Posterior cingulate gyrus (tissue), 11 donors: ENCODE data around the gene GRAMD2B.
"Not testable (repeated sequence)": the region's sequence is repeated elsewhere in the genome, so short reads cannot be mapped to it uniquely, and the experiment has no call there.

Experiments used
- DNase-seq, 10 donors: peaks; one replicate each; pipeline versions ENCODE4 v3.0.0 to v3.0.0-alpha.2; 2020 to 2021; ENCODE audit warnings: mixed read lengths in 3 of 10
- intact Hi-C: fragments of 100-400 bp; cut with DNase I; formaldehyde crosslinking; loops from one replicate; pipeline ENCODE4 v1.15.1; 2023

Gene GRAMD2B

DNA sequence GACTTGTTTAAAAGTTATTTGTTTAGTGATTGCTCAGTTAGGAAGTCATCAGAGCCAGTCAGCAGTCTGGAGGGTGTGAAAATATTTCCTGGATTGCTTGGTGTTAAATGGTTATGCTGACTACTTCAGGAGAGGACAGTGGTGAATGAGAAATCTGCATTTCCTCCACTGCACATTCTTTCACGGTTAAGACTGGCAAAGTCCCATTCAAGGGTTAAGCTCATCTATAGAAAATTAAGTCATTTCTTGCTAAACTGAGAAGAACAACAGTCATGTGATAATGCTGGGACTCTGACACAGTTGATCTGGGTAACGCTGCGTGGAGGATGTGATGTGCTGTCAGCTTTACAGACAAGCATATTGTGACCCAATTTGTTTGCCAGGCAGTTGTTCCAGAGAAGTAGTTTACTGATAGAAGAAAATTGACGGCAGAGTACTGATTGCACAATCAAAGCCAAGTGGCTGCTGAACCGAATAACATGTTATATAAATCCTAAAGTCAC is 80.4 kb downstream of the GRAMD2B start:
- intact Hi-C loops: no loop called here
- peak in 1 of 10 donors; percentile 36 for DNase-seq

DNA sequence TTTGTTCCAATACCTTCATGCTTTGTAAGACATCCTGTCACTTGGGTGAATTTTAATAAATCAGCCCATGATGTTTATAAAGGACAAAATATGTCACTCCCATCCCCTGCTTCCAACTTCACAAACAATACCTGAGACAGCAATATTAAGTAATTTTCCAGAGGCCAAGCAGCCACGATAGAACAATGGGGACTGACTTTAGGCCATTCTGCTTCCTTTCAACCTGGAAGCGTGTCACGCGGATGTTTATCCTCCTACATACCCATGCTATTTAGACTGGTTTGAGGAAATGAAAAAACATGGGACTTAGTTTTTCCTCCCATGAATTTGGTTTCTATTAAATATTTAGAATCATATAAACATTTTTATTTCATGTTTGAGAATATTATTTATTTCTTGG is 82.9 kb downstream of the GRAMD2B start:
- no peak for DNase-seq
- intact Hi-C loops: no loop called here

- DNase-seq: no peak
- intact Hi-C loops: no loop called here
Measured at GRCh38 chr5:126508251-126508961, 85.2 kb downstream of the GRAMD2B start.

DNA sequence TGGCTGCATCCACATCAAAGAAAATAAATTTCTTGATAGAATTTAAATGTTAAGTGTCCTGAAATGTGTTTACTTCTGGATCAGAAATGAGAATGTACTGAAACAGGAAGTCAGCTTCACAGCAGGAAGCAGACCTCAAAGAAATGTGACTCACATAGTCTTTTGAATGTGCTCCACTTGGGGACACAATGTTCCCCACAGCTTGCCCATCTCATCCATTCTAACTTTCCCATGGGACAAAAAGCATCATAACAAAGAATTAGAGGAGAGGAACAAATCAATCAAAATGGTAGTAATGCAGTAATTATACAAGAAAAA is 85.7 kb downstream of the GRAMD2B start:
- intact Hi-C loops: no loop called here
- DNase-seq: no peak

GRCh38 chr5:126509339-126509738 is 86.1 kb downstream of the GRAMD2B start:
- no peak for DNase-seq
- intact Hi-C loops: no loop called here

GRCh38 chr5:126511961-126512360 is 88.8 kb downstream of the GRAMD2B start:
- intact Hi-C loops: no loop called here
- DNase-seq: no peak

DNA sequence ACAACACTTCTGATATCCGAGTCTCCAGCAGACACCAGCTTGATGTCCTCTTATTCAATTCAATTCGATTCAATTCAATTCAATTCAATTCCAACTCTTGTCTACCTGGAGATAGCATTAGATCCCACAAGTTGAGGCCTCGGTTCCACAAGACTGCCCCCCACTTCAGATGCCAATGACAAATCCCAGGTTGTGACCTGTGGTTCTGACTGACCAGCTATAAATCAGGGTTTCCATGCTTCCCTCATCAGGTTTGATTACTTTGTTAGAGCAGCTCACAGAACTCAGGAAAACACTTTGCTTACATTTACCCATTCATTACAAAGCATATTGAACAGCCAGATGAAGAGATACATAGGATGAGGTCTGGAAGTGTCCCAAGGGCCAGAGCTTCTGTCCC is 89.2 kb downstream of the GRAMD2B start:
- intact Hi-C loops: no loop called here
- DNase-seq: no peak

- no peak for DNase-seq
- intact Hi-C loops: no loop called here
Measured at GRCh38 chr5:126513302-126513701, 90.1 kb downstream of the GRAMD2B start.

GRCh38 chr5:126513703-126514102 is 90.5 kb downstream of the GRAMD2B start:
- no peak for DNase-seq
- intact Hi-C loops: no loop called here

- intact Hi-C loops: no loop called here
- no peak for DNase-seq
Measured at GRCh38 chr5:126514131-126514557, 90.9 kb downstream of the GRAMD2B start.

GRCh38 chr5:126514558-126515141 is 91.4 kb downstream of the GRAMD2B start:
- intact Hi-C loops: no loop called here
- no peak for DNase-seq

DNA sequence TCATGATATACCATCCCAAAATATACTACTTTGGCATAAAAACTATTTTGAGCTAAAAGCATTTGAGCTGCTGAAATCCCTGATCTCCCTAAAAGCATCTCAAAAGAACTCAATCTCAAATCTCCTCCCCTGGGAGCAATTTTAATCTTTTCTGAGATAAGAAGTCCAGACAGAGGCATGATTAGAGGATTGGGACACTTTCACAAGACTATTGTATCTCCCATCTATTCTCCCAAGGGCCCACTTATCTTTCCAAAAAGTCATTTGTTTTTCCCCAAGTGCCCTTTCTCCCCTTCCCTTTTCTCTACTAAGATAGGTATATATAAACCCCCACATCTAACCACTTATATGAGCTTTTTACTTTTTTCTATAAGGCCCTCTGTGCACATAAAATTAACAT is 92.1 kb downstream of the GRAMD2B start:
- no peak for DNase-seq
- intact Hi-C loops: no loop called here

GRCh38 chr5:126516133-126516532 is 92.9 kb downstream of the GRAMD2B start:
- DNase-seq: no peak
- intact Hi-C loops: no loop called here

GRCh38 chr5:126516852-126517251 is 93.6 kb downstream of the GRAMD2B start:
- intact Hi-C loops: no loop called here
- DNase-seq: no peak

DNA sequence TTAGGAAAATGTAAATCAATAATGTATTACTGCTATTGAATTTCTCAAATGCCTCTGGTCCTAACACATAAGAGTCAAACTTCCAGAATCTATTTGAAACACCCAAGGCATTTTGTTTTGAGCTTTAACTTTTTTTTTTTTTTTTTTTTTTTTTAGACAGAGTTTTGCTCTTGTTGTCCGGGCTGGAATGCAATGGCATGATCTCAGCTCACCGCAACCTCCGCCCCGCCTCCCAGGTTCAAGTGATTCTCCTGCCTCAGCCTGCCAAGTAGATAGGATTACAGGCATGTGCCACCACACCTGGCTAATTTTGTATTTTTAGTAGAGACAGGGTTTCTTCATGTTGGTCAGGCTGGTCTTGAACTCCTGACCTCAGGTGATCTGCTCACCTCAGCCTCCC is 96.0 kb downstream of the GRAMD2B start:
- intact Hi-C loops, DNase-seq: not testable (repeated sequence)

GRCh38 chr5:126519637-126520592 is 96.7 kb downstream of the GRAMD2B start:
- intact Hi-C loops: no loop called here
- peak in 7 of 10 donors; percentile 38 to 92 (median 61) for DNase-seq

- intact Hi-C loops: no loop called here
- DNase-seq: no peak
Measured at GRCh38 chr5:126520593-126520953, 97.4 kb downstream of the GRAMD2B start.

DNA sequence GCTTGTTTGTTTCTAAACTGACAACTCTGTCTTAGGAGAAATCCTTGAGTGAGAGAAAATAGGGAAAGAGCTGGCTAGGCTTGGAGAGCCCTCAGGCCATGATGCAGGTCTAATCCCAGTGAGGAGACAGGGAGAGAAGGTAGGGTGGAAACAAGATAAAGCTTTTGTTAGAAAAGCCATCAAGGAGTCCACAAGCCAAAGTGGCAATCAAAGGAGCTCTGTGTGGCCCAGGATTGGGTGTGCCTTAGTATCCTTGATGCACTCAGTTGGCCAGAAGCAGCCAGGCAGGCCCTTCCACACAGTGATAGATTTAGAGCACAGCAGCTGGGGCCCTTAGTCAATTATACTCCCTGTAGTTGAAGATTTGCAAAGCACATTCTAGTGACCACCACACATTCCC is 97.9 kb downstream of the GRAMD2B start:
- intact Hi-C loops: no loop called here
- DNase-seq: peak in 1 of 10 donors; percentile 37

GRCh38 chr5:126523818-126524510 is 100.8 kb downstream of the GRAMD2B start:
- intact Hi-C loops: no loop called here

DNA sequence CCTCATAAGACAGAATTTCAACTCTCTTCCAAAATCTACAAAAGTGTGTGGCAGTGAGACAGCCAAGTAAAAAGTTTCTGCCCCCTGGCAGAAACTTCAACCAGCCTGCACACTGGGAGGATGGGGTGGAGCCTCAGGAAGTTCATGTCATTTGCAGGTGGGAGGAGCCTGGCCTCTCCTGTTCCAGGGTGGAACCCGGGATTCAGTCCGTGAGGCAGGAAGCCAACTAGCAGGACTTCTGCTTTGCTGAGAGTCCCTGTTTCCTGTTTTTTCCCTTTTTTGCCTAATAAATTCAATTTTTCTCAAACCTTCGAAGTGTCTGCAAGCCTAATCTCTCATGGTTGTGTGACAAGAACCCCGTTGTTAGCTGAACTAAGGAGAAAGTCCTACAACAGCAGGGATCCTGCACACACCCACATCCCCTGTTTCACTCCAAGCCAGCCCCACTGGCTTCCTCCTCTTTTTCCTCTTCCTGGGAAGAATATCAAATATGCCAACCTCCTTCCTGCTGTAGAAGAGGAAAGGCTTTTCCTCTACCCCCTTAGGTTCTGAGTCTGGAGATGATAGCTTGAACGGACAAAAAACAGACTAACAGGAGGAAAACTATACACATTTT is 102.5 kb downstream of the GRAMD2B start:
- peak in 1 of 10 donors; percentile 63 for DNase-seq
- intact Hi-C loops: no loop called here

More at GRCh38 chr5:126523818-126524510, 100.8 kb downstream of the GRAMD2B start:
- peak in 1 of 10 donors; percentile 2 for DNase-seq
